Nephron progenitor cell (in vitro differentiated cells): Measurements from ENCODE around the gene MRFAP1L1.

ENCODE experiments used
- DNase-seq: peaks from one replicate; pipeline ENCODE4 v3.0.0; 2021
- H3K27ac Mint-ChIP-seq: 2 replicates; pipeline ENCODE4 v1.8.0; 2021; ENCODE audit warnings: mild to moderate bottlenecking, moderate library complexity, mixed read lengths
- H3K27me3 Mint-ChIP-seq: 2 replicates; pipeline ENCODE4 v1.8.0; 2021; ENCODE audit warnings: mild to moderate bottlenecking, low read depth, mixed read lengths; ENCODE audit not compliant: poor library complexity
- H3K36me3 Mint-ChIP-seq: 2 replicates; pipeline ENCODE4 v1.8.0; 2021; ENCODE audit warnings: low read depth, mixed read lengths
- H3K4me1 Mint-ChIP-seq: 2 replicates; pipeline ENCODE4 v1.8.0; 2021; ENCODE audit warnings: mixed read lengths
- H3K4me3 Mint-ChIP-seq: 2 replicates; pipeline ENCODE4 v1.8.0; 2021; ENCODE audit warnings: mild to moderate bottlenecking, moderate library complexity, mixed read lengths
- H3K9me3 Mint-ChIP-seq: 2 replicates; pipeline ENCODE4 v1.8.0; 2021; ENCODE audit warnings: mild to moderate bottlenecking, moderate library complexity, mixed read lengths
- TF ChIP-seq, protein P1 (sequence below): fragments of 200-600 bp; sonication (generic); IDR thresholded peaks from 2 replicates; pipeline ENCODE4 v1.5.0; 2021; ENCODE audit warnings: antibody characterized with exemption

Gene MRFAP1L1

DNA sequence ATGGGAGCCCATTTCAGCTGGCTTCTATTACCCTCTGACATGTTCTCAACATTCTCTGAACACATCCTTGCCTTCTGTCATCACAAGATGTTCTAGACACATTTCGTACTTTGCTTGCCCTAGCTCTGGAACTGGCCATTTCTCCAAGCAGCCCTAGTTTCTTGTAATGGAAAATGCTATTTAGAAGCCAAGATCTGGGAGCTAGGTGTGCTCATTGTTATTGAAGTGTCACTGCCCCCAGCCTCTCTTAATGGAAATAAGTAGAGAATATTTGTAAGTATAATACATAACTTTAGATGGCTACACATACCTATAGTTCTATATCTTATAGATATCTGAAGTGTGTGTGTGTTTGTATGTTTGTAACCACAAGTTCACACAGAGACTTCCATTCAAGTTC, 6.9 kb downstream of the MRFAP1L1 start:
- Mint-ChIP-seq H3K9me3 (peaks cover 65% of the 10 kb centered on the region), H3K27me3 (peaks cover 8% of the 10 kb centered on the region)

DNA sequence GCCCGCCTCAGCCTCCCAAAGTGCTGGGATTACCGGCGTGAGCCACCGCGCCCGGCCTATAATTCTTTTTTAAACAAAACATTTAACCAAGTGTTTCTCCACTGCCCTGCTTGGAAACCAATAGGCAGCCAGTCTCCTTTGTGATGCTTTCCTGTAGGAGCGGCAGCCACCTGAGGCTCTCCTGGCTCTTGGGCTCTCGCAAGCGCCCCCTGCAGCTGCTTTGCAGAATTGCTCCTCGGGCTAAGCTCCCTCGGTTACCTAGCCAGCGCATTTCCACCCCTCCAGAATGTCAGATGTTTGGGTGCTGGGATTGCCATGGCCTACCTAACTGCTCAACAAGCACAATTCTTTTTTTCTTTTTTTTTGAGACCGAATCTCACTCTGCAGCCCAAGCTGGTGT, 8.3 kb downstream of the MRFAP1L1 start:
- peaks cover 51% of the 10 kb centered on the region for H3K9me3 Mint-ChIP-seq
- no peak for DNase-seq
- H3K27me3 Mint-ChIP-seq: peaks cover 8% of the 10 kb centered on the region
- H3K36me3 Mint-ChIP-seq: peaks cover 77% of the 10 kb centered on the region
- H3K4me3 Mint-ChIP-seq: no peak overlapping the region
- TF ChIP-seq, protein P1, sequence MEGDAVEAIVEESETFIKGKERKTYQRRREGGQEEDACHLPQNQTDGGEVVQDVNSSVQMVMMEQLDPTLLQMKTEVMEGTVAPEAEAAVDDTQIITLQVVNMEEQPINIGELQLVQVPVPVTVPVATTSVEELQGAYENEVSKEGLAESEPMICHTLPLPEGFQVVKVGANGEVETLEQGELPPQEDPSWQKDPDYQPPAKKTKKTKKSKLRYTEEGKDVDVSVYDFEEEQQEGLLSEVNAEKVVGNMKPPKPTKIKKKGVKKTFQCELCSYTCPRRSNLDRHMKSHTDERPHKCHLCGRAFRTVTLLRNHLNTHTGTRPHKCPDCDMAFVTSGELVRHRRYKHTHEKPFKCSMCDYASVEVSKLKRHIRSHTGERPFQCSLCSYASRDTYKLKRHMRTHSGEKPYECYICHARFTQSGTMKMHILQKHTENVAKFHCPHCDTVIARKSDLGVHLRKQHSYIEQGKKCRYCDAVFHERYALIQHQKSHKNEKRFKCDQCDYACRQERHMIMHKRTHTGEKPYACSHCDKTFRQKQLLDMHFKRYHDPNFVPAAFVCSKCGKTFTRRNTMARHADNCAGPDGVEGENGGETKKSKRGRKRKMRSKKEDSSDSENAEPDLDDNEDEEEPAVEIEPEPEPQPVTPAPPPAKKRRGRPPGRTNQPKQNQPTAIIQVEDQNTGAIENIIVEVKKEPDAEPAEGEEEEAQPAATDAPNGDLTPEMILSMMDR: peak; percentile 7
- peaks cover 3% of the 10 kb centered on the region for H3K4me1 Mint-ChIP-seq
- no peak overlapping the region for H3K27ac Mint-ChIP-seq

More for the DNA sequence above, 6.9 kb downstream of the MRFAP1L1 start:
- Mint-ChIP-seq H3K36me3 (peaks cover 90% of the 10 kb centered on the region), H3K4me1 (peaks cover 7% of the 10 kb centered on the region), H3K27ac (no peak overlapping the region), H3K4me3 (no peak overlapping the region)
- no peak for DNase-seq
- TF ChIP-seq, protein P1: no peak

DNA sequence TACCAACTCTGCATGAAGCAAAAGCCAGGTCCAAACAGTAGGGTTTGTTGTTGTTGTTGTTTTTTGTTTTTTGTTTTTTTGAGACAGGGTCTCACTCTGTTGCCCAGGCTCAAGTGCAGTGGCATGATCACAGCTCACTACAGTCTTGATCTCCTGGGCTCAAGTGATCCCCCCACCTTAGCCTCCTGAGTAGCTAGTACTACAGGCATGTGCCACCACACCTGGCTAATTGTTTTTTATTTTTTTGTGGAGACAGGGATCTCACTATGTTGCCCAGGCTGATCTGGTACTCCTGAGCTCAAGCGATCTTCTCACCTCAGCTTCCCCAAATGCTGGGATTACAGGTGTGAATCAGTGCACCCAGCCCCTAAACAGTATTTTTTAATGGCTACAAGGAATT, 9.8 kb downstream of the MRFAP1L1 start:
- Mint-ChIP-seq H3K27ac (no peak overlapping the region), H3K4me1 (peaks cover 15% of the 10 kb centered on the region), H3K27me3 (peaks cover 8% of the 10 kb centered on the region), H3K4me3 (no peak overlapping the region), H3K36me3 (peaks cover 62% of the 10 kb centered on the region), H3K9me3 (peaks cover 36% of the 10 kb centered on the region)
- TF ChIP-seq, protein P1: no peak
- no peak for DNase-seq

DNA sequence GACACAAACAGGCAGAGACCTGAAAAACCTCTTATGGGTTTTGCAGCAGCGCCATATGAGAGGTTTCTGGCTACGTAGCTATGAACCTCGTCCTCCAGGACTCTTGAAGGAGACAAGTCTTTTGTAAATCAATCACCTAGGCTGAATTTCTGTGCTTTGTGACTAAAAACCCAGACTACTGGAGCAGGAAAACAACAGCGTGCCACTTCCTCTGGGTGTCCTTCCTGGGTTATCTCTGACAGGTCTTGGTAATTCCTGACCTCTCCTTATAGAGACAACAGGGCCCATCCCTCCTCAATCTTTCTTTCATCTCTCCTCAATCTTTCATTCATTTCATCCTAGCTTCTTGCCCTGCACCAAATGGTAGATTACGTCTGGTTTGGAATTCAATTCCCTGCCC, 10.3 kb downstream of the MRFAP1L1 start:
- Mint-ChIP-seq H3K27ac (peak overlapping the region; percentile 89), H3K36me3 (peaks cover 57% of the 10 kb centered on the region), H3K4me3 (no peak overlapping the region), H3K4me1 (peaks cover 20% of the 10 kb centered on the region), H3K27me3 (peaks cover 10% of the 10 kb centered on the region), H3K9me3 (peaks cover 31% of the 10 kb centered on the region)
- DNase-seq: no peak
- TF ChIP-seq, protein P1: no peak

DNA sequence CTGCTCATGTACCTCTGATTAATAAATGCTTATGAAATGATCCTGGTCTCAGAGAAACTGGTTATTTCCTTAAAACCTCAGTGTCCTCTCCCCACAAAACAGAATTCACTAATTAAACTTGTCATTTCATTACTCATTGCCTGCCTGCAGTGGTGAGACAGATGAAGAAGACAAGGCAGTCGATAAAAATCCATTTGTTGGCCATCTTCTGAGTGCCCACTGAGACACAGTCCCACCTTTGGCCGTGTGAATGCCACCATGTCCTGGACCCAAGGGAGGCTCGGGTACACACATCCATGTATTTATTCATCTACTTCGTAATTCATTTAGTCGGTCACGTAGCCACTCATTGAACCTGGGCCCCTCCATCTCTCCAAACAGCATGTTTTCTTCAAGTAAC, 12.5 kb downstream of the MRFAP1L1 start:
- Mint-ChIP-seq H3K27me3 (peaks cover 4% of the 10 kb centered on the region), H3K4me1 (peaks cover 41% of the 10 kb centered on the region), H3K36me3 (peaks cover 34% of the 10 kb centered on the region), H3K9me3 (peaks cover 9% of the 10 kb centered on the region), H3K27ac (no peak overlapping the region), H3K4me3 (no peak overlapping the region)
- TF ChIP-seq, protein P1: no peak
- DNase-seq: no peak

DNA sequence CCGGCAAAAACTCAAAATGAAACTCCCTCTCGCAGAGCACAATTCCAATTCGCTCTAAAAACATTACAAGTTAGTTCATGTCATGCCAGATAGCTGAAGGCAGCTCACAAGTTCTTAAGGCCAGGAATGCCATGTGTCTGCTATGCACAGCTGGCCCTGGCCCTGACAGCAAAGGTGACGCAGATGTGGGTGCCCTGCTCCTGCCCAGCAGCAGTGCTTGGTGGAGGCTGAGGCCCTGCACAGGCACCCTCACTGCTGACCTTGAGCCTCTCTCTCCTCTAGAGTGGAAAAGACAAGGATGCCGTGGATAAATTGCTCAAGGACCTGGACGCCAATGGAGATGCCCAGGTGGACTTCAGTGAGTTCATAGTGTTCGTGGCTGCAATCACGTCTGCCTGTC, 13.1 kb downstream of the MRFAP1L1 start:
- TF ChIP-seq, protein P1: no peak
- no peak overlapping the region for H3K4me3 Mint-ChIP-seq
- peaks cover 43% of the 10 kb centered on the region for H3K4me1 Mint-ChIP-seq
- H3K9me3 Mint-ChIP-seq: peaks cover 3% of the 10 kb centered on the region
- DNase-seq: no peak
- H3K36me3 Mint-ChIP-seq: peaks cover 29% of the 10 kb centered on the region
- no peak overlapping the region for H3K27ac Mint-ChIP-seq
- H3K27me3 Mint-ChIP-seq: peaks cover 3% of the 10 kb centered on the region
